Effector memory CD4-positive, alpha-beta T cell (primary cell): ENCODE data around the gene GRM8.

ENCODE experiments used
- DNase-seq, 3 donors: peaks; one replicate each; pipeline ENCODE4 v3.0.0-alpha.2; 2020
- H3K27ac ChIP-seq: 2 replicates; pipeline ENCODE4 v1.7.0; 2013; ENCODE audit warnings: mild to moderate bottlenecking, low read length, moderate library complexity; ENCODE audit not compliant: insufficient read depth, poor library complexity, severe bottlenecking
- H3K27me3 ChIP-seq: replicated peaks from 2 replicates; pipeline ENCODE4 v1.7.0; 2013; ENCODE audit warnings: mild to moderate bottlenecking, low read length; ENCODE audit not compliant: insufficient read depth, control insufficient read depth, poor library complexity, severe bottlenecking
- H3K36me3 ChIP-seq: 2 replicates; pipeline ENCODE4 v1.7.0; 2013; ENCODE audit warnings: mild to moderate bottlenecking, low read length, moderate library complexity; ENCODE audit not compliant: control insufficient read depth, insufficient read depth
- H3K4me1 ChIP-seq: 2 replicates; pipeline ENCODE4 v1.7.0; 2013; ENCODE audit warnings: low read length, mild to moderate bottlenecking; ENCODE audit not compliant: control insufficient read depth, insufficient read depth, poor library complexity, severe bottlenecking
- H3K4me3 ChIP-seq: 2 replicates; pipeline ENCODE4 v1.7.0; 2013; ENCODE audit warnings: low read length, low read depth, mild to moderate bottlenecking; ENCODE audit not compliant: insufficient read depth, poor library complexity, severe bottlenecking
- H3K9me3 ChIP-seq: 2 replicates; pipeline ENCODE4 v1.7.0; 2013; ENCODE audit warnings: mild to moderate bottlenecking, low read length, moderate library complexity; ENCODE audit not compliant: control insufficient read depth

GRM8 gene

GRCh38 chr7:126524967-126525366, 727.8 kb downstream of the GRM8 start:
- no peak for DNase-seq
- H3K36me3 ChIP-seq: no peaks in the 10 kb centered on the region
- no peaks in the 10 kb centered on the region for H3K9me3 ChIP-seq
- H3K4me3 ChIP-seq: no peak overlapping the region
- no peaks in the 10 kb centered on the region for H3K27me3 ChIP-seq
- H3K4me1 ChIP-seq: no peaks in the 10 kb centered on the region
- H3K27ac ChIP-seq: no peak overlapping the region

GRCh38 chr7:126511046-126511445, 741.7 kb downstream of the GRM8 start:
- no peak overlapping the region for H3K27ac ChIP-seq
- no peaks in the 10 kb centered on the region for H3K36me3 ChIP-seq
- H3K9me3 ChIP-seq: no peaks in the 10 kb centered on the region
- no peak for DNase-seq
- no peak overlapping the region for H3K4me3 ChIP-seq
- no peaks in the 10 kb centered on the region for H3K27me3 ChIP-seq
- H3K4me1 ChIP-seq: no peaks in the 10 kb centered on the region

GRCh38 chr7:126501617-126502016, 751.1 kb downstream of the GRM8 start:
- no peaks in the 10 kb centered on the region for H3K27me3 ChIP-seq
- no peak overlapping the region for H3K4me3 ChIP-seq
- no peak for DNase-seq
- no peak overlapping the region for H3K27ac ChIP-seq
- no peaks in the 10 kb centered on the region for H3K4me1 ChIP-seq
- H3K9me3 ChIP-seq: no peaks in the 10 kb centered on the region
- H3K36me3 ChIP-seq: no peaks in the 10 kb centered on the region

DNA sequence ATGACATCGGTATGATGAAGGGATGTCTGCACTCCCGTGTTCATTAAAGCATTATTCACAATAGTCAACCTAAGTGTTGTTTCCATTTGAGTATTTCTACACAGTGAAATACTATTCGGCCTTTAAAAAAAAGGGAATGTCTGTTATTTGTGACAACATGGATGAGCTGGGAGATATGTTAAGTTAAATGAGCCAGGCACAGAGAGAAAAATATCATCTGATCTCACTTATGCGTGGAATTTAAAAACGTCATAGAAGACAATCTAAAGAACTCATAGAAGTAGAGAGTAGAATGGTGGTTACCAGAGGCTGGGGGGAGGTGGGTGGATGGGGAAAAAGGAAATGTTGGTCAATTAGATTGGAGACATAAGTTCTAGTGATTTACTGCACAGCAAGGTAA, 753.3 kb downstream of the GRM8 start:
- H3K4me1 ChIP-seq: no peaks in the 10 kb centered on the region
- DNase-seq: no peak
- no peaks in the 10 kb centered on the region for H3K9me3 ChIP-seq
- no peaks in the 10 kb centered on the region for H3K27me3 ChIP-seq
- H3K27ac ChIP-seq: no peak overlapping the region
- no peaks in the 10 kb centered on the region for H3K36me3 ChIP-seq
- H3K4me3 ChIP-seq: no peak overlapping the region

DNA sequence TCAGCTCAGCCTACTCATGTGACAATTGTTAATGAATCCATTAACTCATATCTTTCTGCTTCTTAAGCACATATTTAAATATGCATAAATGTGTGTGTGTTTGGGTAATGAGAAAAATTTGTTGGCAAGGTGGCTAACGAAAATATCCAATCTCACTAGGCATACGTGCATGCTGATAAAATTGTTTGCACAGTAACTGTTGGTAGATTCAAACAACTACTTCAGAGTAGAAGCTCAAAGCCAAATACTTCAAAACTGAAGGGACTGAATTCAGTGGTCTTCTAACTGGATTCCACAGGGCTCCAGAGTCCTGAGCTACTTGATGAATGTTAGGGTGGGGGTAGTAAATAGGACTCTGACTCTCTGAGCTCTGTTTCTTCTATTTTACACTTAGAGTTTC, 757.0 kb downstream of the GRM8 start:
- Histone ChIP-seq H3K4me1 (no peaks in the 10 kb centered on the region), H3K4me3 (no peak overlapping the region), H3K9me3 (no peaks in the 10 kb centered on the region), H3K27me3 (no peaks in the 10 kb centered on the region), H3K27ac (no peak overlapping the region), H3K36me3 (no peaks in the 10 kb centered on the region)
- no peak for DNase-seq

GRCh38 chr7:126495001-126495400, 757.7 kb downstream of the GRM8 start:
- Histone ChIP-seq H3K27ac (no peak overlapping the region), H3K4me3 (no peak overlapping the region), H3K9me3 (no peaks in the 10 kb centered on the region), H3K36me3 (no peaks in the 10 kb centered on the region), H3K27me3 (no peaks in the 10 kb centered on the region), H3K4me1 (no peaks in the 10 kb centered on the region)
- no peak for DNase-seq

GRCh38 chr7:126493801-126494200, 758.9 kb downstream of the GRM8 start:
- H3K27me3 ChIP-seq: no peaks in the 10 kb centered on the region
- H3K27ac ChIP-seq: no peak overlapping the region
- no peaks in the 10 kb centered on the region for H3K9me3 ChIP-seq
- H3K36me3 ChIP-seq: no peaks in the 10 kb centered on the region
- no peak for DNase-seq
- H3K4me3 ChIP-seq: no peak overlapping the region
- no peaks in the 10 kb centered on the region for H3K4me1 ChIP-seq

GRCh38 chr7:126489874-126490273, 762.9 kb downstream of the GRM8 start:
- Histone ChIP-seq H3K27me3 (no peaks in the 10 kb centered on the region), H3K4me3 (no peak overlapping the region), H3K27ac (no peak overlapping the region), H3K36me3 (no peaks in the 10 kb centered on the region), H3K4me1 (no peaks in the 10 kb centered on the region), H3K9me3 (no peaks in the 10 kb centered on the region)
- DNase-seq: no peak

- Histone ChIP-seq H3K27me3 (no peaks in the 10 kb centered on the region), H3K4me1 (no peaks in the 10 kb centered on the region), H3K4me3 (no peak overlapping the region), H3K27ac (no peak overlapping the region), H3K9me3 (no peaks in the 10 kb centered on the region), H3K36me3 (no peaks in the 10 kb centered on the region)
- no peak for DNase-seq
Measured at GRCh38 chr7:126487728-126488442, 764.9 kb downstream of the GRM8 start.

DNA sequence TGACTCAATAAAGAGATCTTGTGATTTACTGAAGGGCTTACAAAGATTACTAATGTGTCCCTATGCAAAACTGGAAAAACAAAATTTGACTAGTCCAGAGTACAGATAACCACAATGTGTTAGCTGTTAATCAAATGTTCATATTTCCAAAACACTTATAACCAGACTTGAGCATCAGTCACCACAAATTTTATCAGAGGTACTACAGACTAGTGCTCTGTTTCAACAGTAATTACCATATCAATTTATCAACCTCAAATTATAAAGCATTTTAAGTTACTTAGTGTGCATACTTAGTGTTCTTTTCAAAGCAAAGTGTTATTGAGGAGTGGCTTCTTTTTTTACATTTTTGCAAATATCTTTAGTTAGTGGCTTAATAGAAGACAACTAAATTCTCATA, 765.9 kb downstream of the GRM8 start:
- H3K4me1 ChIP-seq: no peaks in the 10 kb centered on the region
- H3K27me3 ChIP-seq: no peaks in the 10 kb centered on the region
- no peaks in the 10 kb centered on the region for H3K9me3 ChIP-seq
- H3K36me3 ChIP-seq: no peaks in the 10 kb centered on the region
- H3K4me3 ChIP-seq: no peak overlapping the region
- no peak overlapping the region for H3K27ac ChIP-seq
- DNase-seq: no peak
